SKM-1 (cell line): ENCODE data around the gene EFNA1.
"Not testable (repeated sequence)": the region's sequence is repeated elsewhere in the genome, so short reads cannot be mapped to it uniquely, and the experiment has no call there.

Experiments
- DNase-seq: peaks from one replicate; lab custom pipeline; 2025; ENCODE audit not compliant: unreplicated experiment; lab: John Stamatoyannopoulos, UW

The EFNA1 gene

GRCh38 chr1:155092131-155092530 lies 35.5 kb upstream of the EFNA1 start:
- no peak for DNase-seq

- no peak for DNase-seq
Measured at GRCh38 chr1:155092641-155093040, 35.0 kb upstream of the EFNA1 start.

- peak; percentile 65 for DNase-seq
Measured at GRCh38 chr1:155093911-155094621, 33.6 kb upstream of the EFNA1 start.

- DNase-seq, result no peak
Measured at GRCh38 chr1:155094622-155094948, 33.1 kb upstream of the EFNA1 start.

GRCh38 chr1:155099331-155099730 lies 28.3 kb upstream of the EFNA1 start:
- no peak for DNase-seq

DNA sequence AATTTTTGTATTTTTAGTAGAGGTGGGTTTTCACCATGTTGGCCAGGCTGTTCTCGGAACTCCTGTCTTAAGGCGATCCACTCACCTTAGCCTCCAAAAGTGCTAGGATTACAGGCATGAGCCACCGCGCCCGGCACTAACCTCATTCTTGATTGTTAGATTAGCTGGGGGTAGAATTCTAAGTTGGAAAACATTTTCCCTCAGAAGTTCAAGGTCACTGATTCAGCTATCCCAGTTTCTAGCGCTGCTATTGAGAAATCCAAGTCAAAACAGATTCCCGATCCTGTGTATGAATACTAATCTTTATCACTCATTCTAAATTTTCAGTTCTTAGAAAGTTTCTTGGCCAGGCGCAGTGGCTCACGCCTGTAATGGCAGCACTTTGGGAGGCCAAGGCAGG lies 24.4 kb upstream of the EFNA1 start:
- DNase-seq, result no peak

- DNase-seq, result no peak
Measured at GRCh38 chr1:155104605-155105534, 22.8 kb upstream of the EFNA1 start.

DNA sequence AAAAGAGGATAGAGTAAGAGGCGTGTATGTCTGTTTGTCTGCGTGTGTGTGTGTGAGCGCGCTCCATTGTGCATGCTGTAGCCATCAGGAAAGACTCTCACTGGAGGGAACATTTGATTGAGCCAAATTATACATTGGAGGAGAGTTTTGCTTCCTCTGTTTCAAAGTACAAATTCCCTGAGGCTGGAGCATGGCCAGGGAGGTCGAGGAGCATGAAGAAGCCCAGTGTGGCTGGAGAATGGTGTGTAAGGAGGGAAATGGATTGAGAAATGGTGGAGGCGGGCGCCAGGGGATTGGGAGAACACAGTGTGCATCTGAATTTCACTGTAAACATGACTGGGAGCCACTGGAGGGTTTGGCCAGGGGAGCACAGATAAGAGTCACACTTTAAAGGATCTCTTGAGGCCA lies 22.1 kb upstream of the EFNA1 start:
- DNase-seq, result no peak

- no peak for DNase-seq
Measured at GRCh38 chr1:155106862-155107261, 20.8 kb upstream of the EFNA1 start.

DNA sequence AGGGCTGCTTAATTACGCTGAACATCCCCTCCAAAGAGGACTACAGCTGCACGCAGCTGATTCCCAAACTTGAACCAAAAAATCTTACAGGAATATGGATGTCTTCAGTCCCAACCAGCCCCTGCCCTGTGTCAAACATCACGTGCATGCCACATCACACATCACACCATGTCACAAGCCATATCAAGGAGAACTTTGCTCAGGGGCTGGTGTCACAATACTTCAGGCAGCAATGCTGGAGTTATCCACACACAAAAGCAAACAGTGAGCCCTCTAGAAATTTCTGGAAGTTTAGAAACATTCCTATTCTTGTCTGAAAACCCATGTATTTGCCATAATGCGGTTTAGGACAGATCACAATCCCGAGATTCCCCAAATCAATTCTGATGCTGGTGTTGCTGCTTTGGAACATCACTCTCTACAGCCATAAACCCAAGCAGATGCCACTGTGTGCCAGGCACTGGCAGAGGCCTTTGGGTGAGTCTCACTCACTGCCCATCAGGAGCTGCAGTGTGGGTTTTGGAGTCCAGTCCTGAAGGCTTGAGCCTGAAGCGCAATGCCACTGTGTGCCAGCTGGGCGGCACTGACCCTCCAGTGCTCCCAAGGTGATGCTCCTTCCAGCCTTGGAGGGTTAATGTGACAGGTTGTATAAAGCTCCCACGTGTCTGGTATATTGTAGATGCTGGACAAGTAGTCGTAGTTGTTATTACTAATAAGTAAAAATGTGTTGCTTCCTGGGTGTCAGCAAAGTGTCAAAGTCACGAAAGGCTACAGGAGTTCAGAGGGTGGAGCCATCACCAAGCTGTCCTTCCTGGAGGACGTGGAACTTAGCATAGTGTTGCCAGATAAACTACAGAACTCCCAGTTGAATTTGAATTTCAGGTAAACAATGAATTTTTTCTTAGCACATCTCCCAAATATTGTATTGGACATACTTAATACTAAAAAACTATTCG lies 20.1 kb upstream of the EFNA1 start:
- no peak for DNase-seq

GRCh38 chr1:155108296-155108695 lies 19.4 kb upstream of the EFNA1 start:
- no peak for DNase-seq

GRCh38 chr1:155110381-155110780 lies 17.3 kb upstream of the EFNA1 start:
- no peak for DNase-seq

DNA sequence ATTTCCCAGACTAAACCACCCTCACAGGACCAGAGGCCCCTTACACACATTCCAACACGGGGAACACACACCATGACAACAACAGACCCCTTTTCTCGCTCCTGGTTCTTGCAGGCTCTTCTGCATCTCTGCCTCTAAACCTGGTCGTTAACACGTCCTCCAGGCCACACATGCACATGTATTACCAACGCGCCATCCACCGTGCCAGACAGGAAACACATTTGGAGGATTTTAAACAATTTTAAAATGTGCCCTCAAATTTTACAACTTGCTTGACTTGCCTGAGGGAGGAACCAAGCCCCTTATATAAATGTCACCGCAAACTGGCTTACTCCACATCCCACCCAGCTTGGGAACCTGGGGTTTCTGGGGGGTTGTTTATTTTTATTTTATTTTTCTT lies 16.9 kb upstream of the EFNA1 start:
- DNase-seq, result no peak

GRCh38 chr1:155113450-155113980 lies 14.2 kb upstream of the EFNA1 start:
- no peak for DNase-seq

DNA sequence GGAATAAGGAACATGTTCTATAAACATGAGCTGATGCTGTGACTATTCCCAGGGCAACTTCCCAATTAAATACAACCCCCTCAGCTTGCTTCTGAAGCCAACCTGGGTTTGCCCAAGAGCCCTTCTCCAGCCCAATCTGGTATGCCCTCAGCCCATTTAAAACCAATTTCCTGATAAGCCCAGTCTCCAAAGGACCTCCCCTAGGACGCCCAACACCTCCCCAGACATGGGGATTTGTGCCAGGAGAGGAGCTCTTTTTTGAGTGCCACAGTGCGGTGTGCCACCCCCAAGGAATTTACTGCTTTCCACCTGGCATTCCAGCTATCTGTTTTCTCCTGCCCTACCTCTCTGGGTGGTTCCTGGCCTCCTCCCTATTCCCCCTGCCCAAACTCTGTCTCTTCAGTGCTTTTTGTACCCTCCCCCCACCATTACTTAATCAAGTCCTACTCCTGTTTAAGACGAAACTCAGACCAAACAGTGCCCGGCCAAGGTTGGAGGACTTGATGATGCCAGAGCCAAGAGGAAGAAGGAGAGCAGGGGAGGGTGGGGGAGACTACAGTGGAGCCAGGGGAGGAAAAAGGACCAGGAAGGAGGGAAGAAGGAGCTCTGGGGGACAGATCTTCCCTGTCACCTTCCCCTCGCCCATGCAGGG lies 11.4 kb upstream of the EFNA1 start:
- DNase-seq, result no peak

DNA sequence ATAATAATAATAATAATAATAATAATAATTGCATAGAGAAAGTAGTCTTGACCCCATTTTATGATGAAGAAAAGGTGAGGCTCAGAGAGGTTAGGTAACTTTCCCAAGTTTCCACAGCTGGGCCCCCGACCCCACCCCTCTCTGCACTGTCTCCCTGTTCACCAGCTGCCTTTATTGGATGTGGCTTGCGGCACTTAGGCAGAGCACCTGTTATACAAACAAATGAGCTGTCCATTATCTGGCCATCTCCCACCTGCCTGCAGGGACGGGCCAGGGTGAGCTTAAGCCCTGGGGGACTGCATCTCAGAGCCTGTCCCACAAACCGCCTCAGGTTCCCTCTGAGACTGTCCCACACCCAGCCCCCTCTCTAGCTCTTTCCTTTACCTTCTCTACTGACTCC lies 10.1 kb upstream of the EFNA1 start:
- no peak for DNase-seq

- not testable (repeated sequence) for DNase-seq
Measured at GRCh38 chr1:155118090-155118489, 9.6 kb upstream of the EFNA1 start.

- DNase-seq, result no peak
Measured at GRCh38 chr1:155120253-155120652, 7.4 kb upstream of the EFNA1 start.

GRCh38 chr1:155121249-155121648 lies 6.4 kb upstream of the EFNA1 start:
- no peak for DNase-seq

DNA sequence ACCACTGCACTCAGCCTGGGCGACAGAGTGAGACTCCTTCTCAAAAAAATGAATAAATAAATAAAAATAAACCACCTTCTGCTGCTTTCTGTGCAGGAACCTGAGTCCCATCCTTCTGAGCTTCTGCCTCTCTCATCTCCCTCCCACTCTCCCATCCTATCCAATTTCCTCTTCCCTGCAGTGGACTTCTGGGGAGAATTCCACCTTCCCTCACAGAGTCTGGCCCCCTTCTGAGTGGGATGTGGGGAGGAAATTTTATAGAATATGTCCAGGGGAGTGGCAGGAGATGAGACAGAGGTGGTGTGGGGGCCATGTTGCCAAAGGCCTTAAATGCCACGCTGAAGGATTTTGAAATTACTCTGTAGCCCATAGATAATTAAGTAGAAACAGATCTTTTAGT lies 5.4 kb upstream of the EFNA1 start:
- no peak for DNase-seq

GRCh38 chr1:155123801-155124200 lies 3.9 kb upstream of the EFNA1 start:
- no peak for DNase-seq
